ENCODE data around the gene PPP1R27.

The PPP1R27 gene

GRCh38 chr17:81858967-81859905 is 24.4 kb upstream of the PPP1R27 start:
- H3K27me3 Mint-ChIP-seq (ENCODE audit: low read depth), result no peaks in the 10 kb centered on the region

GRCh38 chr17:81858170-81858966 is 23.5 kb upstream of the PPP1R27 start:
- H3K27me3 Mint-ChIP-seq (ENCODE audit: low read depth), result no peaks in the 10 kb centered on the region
- peak overlapping the region; percentile 89 to 97 (median 96) for H3K4me3 Mint-ChIP-seq
- peaks cover 16% of the 10 kb centered on the region for H3K4me1 Mint-ChIP-seq
- H3K36me3 Mint-ChIP-seq (ENCODE audit: low read depth), result peaks cover 36% of the 10 kb centered on the region
- TF ChIP-seq CTCF (IDR thresholded peaks at IDR 0.05; ENCODE audit: unreplicated experiment in 3 of 3), result no peak
- no peak overlapping the region for H3K27ac Mint-ChIP-seq
- H3K9me3 Mint-ChIP-seq, result no peaks in the 10 kb centered on the region

More at GRCh38 chr17:81858967-81859905, 24.4 kb upstream of the PPP1R27 start:
- peak overlapping the region; percentile 63 to 86 (median 83) for H3K27ac Mint-ChIP-seq
- H3K9me3 Mint-ChIP-seq, result no peaks in the 10 kb centered on the region
- peaks cover 21% of the 10 kb centered on the region for H3K4me1 Mint-ChIP-seq
- TF ChIP-seq CTCF (IDR thresholded peaks at IDR 0.05; ENCODE audit: unreplicated experiment in 3 of 3), result no peak
- peak overlapping the region; percentile 89 to 97 (median 96) for H3K4me3 Mint-ChIP-seq
- H3K36me3 Mint-ChIP-seq (ENCODE audit: low read depth), result peaks cover 32% of the 10 kb centered on the region

- no peaks in the 10 kb centered on the region for H3K9me3 Mint-ChIP-seq
- no peaks in the 10 kb centered on the region for H3K27me3 Mint-ChIP-seq (ENCODE audit: low read depth)
- H3K4me1 Mint-ChIP-seq, result peaks cover 7% of the 10 kb centered on the region
- peak overlapping the region in 1 of 3 experiments; percentile 56 for H3K4me3 Mint-ChIP-seq
- H3K27ac Mint-ChIP-seq, result no peak overlapping the region
- peaks cover 56% of the 10 kb centered on the region for H3K36me3 Mint-ChIP-seq (ENCODE audit: low read depth)
- no peak for TF ChIP-seq CTCF (IDR thresholded peaks at IDR 0.05; ENCODE audit: unreplicated experiment in 3 of 3)
Measured at GRCh38 chr17:81854974-81855774, 20.3 kb upstream of the PPP1R27 start.

GRCh38 chr17:81852237-81852636 is 17.4 kb upstream of the PPP1R27 start:
- no peak overlapping the region for H3K4me3 Mint-ChIP-seq
- no peak overlapping the region for H3K27ac Mint-ChIP-seq
- no peaks in the 10 kb centered on the region for H3K9me3 Mint-ChIP-seq
- H3K27me3 Mint-ChIP-seq (ENCODE audit: low read depth), result no peaks in the 10 kb centered on the region
- H3K36me3 Mint-ChIP-seq (ENCODE audit: low read depth), result peaks cover 44% of the 10 kb centered on the region
- no peak for TF ChIP-seq CTCF (IDR thresholded peaks at IDR 0.05; ENCODE audit: unreplicated experiment in 3 of 3)
- H3K4me1 Mint-ChIP-seq, result no peaks in the 10 kb centered on the region

GRCh38 chr17:81851423-81851822 is 16.6 kb upstream of the PPP1R27 start:
- H3K9me3 Mint-ChIP-seq, result no peaks in the 10 kb centered on the region
- no peaks in the 10 kb centered on the region for H3K27me3 Mint-ChIP-seq (ENCODE audit: low read depth)
- no peaks in the 10 kb centered on the region for H3K4me1 Mint-ChIP-seq
- peaks cover 46% of the 10 kb centered on the region for H3K36me3 Mint-ChIP-seq (ENCODE audit: low read depth)
- no peak overlapping the region for H3K27ac Mint-ChIP-seq
- H3K4me3 Mint-ChIP-seq, result no peak overlapping the region
- TF ChIP-seq CTCF (IDR thresholded peaks at IDR 0.05; ENCODE audit: unreplicated experiment in 3 of 3), result no peak
